NOMO-1 (cell line): Measurements from ENCODE around the gene ZC3H12C.

Experiments
- DNase-seq, 2 experiments: peaks; one replicate each; lab custom pipeline; 2025; ENCODE audit not compliant: unreplicated experiment in 2 of 2; lab: John Stamatoyannopoulos, UW

The ZC3H12C gene

DNA sequence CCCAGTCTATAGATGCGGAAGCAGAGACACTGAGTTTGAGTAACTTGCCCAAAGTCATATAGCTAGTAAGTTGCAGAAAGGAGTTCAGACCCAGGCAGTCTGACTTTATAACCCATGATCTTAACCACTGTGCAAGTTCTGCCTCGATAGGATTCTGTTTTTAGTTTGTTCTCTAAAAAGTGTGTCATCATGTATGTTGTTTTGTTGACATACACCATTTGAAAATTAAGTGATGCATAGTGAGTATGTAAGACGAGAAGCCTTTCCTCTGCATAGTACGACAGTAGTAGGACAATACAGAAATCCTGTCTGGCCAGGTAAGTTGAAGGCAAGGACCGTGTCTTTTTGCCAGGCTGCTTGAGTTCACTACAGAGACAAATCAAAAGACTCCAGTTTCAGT, 3.3 kb downstream of the ZC3H12C start:
- no peak for DNase-seq

DNA sequence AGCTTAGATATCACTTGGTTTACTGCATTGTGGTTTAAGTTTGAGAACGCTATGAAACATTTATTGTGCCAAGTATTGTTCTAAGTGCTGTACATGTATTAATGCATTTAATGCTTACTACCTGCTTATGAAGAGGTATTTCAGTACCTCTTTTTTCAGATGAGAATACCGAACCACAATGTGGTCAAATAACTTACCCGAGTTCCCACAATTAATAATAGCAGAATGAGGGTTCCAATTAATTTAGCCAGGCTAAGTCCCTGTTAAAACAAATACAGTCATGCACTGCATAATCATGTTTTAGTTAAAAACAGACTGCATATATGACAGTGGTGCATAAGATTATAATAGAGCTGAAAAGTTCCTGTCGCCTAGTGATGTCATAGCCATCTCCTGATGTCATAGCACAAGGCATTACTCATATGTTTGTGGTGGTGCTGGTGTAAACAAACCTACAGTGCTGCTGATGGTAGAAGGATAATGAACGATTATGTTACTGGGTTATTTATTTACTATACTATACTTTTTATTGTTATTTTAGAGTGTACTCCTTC, 4.3 kb downstream of the ZC3H12C start:
- no peak for DNase-seq

DNA sequence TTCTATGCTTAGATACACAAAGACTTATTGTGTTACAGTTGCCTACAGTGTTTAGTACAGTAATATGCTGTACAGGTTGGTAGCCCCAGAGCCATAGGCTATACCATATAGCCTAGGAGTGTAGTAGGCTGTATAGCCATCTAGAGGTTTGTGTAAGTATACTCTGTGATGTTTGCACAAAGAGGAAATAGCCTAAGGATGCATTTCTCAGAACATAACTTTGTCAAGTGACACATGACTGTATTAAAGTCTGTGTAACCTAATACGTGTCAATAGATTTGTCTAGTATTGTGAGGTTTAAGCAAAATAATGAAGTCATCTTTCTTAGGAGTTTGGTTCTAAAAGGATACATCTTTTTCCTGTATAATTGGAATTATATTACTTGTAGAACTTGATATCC, 5.5 kb downstream of the ZC3H12C start:
- DNase-seq: peak; percentile 24 to 41

DNA sequence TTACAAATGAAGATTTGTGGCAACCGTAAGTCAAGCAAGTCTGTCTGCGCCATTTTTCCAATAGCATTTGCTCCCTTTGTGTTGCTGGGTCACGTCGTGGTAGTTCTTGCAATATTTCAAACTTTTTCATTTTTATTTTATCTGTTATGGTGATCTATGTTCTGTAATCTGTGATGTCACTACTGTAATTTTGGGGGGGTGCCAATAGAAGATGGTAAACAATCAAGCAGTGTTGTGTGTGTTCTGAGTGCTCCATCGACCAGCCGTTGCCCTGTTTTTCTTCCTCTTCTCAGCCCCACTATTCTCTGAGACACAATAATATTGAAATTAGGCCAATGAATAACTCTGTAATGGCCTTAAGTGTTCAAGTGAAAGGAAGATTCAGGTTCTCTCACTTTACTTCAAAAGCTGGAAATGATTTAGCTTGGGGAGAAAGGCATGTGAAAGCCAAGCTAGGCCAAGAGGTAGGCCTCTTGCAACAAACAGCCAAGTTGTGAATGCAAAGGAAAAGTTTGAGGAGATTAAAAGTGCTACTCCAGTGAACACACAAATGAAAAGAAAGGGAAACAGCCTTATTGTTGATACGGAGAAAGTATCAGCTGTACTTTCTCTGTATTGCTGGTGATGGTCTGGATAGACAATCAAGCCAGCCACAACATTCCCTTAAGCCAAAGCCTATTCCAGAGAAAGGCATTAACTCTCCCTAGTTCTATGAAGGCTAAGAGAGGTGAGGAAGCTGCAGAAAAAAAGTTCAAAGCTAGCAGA, 7.5 kb downstream of the ZC3H12C start:
- no peak for DNase-seq

DNA sequence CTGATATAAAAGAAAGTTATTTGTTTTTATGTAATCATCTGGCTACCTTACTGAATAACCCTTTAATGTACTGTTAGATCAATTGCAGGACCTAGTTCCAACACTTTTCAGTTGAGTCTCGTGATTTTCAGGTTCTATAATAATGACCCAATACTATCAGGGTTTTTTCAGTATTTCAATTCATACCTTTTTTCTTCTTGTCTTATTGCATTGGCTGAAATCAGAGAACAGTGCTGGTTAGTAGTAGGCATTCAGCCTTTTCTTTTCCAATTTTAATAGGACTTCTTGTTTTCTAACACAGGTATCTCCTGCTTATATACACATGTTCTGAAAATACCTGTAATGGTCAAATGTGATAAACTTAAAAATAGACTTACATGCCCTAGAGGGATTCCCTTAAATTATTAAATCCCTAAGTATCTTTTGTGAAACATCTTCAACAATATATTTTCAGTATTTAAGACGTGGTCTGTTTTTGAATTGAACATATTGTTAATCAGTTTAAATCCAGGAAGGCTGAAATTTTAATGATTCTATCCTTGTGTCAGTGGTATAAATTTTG, 13.6 kb downstream of the ZC3H12C start:
- no peak for DNase-seq

DNA sequence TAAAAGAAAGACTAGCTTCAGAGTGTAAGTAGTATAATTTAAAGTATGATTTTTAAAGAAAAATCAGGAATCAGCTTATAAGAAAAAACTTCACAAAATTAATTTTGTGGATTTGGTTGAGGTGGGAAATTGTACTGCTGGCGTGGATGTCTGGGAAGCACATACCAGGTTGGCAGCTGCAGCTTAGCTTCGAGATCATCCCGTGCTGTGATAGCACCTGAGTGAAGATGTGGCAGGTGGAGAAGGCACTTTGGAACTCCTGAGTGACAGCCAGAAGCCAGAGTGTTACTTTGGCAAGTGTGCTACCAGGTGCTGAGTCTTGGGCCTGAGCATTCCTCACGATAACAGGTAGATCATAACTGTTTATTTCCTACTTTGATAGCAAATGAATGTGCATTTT, 17.7 kb downstream of the ZC3H12C start:
- no peak for DNase-seq

DNA sequence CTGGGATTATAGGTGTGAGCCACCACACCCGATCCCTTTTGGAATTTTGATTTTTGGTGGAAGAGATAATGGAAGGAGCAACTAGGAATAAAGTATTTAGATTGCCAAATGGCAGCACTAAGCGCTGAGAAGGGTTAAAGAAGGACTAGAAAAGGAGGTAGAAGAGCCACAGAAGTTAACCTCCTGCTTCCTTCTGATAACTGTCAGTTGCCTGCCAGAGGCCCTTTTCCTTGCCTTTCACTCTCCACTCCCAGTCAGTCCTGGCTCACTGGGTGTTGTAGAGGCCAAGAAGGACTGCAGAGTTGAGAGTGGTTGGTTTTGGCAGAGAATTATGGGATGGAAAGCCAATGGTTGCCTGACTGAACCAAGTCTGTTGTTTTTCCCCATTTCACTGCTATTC, 19.3 kb downstream of the ZC3H12C start:
- DNase-seq: no peak

DNA sequence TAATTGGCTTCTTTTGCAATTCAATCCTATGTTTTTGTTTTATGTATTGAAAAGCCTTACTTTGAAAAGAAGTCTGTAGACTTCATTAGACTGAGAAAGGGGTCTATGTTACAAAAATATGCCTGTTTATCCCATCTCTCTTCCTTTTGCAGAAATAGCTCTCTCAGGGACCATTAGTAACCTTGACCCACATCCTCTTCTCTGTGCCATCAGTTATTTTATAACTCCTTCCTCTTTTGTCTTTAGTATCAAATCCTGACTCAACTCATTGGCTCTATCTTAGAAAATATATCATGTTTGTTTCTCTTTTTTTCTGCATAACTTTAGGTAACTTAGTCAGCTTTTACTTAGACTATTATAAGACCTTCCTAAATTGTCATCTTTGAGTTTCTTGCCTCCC, 20.3 kb downstream of the ZC3H12C start:
- DNase-seq: peak; percentile 8 to 77

DNA sequence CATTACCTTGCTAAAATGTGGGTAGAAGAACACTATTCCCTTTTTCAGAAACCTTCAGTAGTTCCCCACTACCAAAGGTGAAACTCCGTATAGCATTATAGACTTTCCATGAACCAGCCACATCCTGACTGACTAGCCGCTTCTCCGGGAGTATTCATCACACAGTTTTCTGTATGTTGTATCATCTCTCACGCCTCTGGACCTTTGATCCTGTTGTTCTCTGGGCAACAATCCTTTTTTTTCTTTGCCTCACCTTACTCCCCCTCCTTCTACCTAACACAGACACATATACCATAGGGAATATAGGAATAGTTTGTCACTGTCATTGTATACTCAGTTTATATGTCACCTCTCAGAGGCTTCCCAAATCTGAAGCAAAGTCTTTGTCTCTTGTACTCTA, 20.8 kb downstream of the ZC3H12C start:
- no peak for DNase-seq

DNA sequence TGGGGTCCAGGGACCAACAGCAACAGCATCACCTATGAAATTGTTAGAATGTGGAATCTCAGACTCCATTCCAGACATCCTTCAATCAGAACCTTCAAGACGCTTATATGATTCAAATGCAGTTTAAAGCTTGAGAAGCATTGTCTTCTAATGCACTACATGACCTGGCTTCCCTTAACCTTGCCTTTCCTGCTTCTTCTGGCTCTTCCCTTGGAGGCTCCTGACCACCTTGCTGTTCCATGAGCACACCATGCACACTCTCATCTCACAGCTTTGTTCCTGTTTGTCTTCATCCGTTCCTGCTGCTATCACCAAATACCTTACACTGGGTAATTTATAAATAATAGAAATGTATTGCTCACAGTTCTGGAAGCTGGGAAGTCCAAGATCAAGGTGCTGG, 26.1 kb downstream of the ZC3H12C start:
- no peak for DNase-seq

DNA sequence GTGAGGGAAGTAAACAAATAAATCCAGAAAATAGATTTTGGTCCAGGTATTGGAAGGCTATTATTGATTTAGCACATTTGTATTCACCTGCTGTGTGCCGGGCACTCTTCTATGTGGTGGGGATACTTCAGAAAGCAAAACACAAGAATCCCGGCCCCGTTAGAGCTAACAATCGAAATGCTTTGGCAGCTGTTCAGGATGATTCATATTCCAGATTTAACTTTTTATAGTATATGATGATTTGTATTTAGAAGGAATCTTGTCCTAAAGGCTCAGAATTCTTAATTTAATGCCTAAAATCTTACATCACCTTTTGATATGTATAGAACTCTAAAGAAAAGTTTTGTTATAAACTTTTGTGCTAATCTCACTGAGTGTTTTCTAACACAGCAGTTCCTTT, 28.0 kb downstream of the ZC3H12C start:
- no peak for DNase-seq

DNA sequence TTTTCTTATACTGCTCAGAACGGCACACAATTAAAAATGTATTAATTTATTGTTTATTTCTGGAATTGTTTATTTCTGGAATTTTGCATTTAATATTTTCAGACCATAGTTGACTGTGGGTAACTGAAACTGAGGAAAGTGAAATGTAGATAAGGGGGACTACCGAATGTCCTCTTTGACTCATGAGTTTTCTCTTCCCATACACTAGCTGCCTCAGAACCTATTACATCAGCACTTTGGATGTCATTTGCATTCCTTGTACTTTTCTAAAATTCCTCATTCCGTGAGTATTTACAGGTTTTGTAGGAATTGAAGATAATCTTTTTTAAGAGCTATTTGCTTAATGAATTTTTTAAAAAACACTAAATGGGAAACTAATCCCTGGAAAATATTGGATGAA, 29.8 kb downstream of the ZC3H12C start:
- DNase-seq: no peak

DNA sequence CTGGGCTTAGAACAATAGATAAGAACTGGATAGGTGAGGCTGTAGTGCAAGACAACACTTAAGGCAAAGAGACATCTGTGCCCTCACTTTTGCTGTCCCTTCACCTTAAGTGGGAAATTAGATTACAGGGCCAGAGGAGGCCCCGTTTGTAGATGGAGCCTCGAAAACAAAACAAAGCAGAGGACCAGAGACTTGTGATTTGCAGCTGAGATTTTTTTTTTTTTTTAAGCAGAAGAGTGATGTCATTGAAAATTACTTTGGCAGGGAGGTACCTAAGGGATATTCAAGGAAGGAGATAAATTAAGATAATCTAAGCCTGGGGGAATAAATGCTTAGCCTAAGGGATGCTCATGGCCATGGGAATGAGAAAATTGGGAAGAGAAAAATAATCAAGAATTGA, 31.4 kb downstream of the ZC3H12C start:
- DNase-seq: no peak

DNA sequence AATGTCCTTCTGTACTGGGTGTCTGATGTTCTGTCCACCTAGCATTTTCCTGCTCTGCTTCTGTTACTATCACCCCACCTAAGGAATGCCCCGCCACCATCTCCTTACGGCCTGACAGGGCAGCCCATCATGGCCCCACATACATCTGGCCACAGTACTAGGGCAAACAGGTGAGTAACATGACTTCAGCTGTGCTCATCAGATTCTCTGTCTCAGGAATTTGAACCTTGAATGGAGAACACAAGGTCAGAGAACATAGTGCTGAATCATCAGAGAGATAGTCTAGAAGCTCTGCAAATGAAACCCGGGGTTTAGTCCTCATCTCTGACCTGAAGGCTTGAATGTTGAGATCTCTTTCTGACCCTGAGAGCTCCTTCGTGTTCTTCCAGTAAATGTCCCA, 32.4 kb downstream of the ZC3H12C start:
- no peak for DNase-seq

DNA sequence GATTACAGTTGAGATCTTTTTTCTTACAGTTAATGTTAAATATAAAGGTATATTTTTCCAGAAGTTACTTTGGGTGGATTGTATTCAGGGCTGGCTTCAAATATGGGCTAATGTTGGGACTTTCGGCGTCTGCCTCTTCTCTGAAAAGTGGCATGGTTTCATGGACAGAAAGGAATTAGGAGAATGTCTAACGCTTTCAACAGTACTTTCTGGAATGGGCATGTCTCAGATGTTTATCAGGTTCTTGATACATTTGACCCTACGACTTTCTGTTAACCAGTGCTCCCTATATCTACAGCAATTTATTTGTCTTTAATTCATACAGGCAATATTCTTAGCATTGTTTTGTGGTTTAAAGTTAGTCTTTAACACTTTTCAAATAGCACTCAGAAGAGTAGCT, 33.7 kb downstream of the ZC3H12C start:
- DNase-seq: no peak

DNA sequence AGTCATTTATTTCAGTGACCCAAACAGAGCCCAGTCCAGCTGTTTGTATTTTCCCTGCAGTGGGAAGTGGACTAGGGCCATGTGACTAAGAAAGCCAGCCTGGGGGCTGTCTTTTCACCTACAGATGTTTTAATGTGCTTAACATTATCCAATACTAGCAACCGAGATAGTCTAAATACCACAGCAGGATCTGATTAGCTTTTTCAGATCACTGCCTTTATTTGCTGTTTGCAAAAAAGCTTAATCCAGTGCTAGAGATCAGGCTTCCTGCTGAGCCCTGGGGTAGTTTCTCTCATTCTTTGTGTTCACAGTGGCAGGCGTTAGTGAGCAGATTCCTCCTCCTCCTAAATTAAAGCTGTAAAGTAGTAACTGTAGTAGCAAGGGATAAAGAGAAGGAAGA, 35.0 kb downstream of the ZC3H12C start:
- no peak for DNase-seq

DNA sequence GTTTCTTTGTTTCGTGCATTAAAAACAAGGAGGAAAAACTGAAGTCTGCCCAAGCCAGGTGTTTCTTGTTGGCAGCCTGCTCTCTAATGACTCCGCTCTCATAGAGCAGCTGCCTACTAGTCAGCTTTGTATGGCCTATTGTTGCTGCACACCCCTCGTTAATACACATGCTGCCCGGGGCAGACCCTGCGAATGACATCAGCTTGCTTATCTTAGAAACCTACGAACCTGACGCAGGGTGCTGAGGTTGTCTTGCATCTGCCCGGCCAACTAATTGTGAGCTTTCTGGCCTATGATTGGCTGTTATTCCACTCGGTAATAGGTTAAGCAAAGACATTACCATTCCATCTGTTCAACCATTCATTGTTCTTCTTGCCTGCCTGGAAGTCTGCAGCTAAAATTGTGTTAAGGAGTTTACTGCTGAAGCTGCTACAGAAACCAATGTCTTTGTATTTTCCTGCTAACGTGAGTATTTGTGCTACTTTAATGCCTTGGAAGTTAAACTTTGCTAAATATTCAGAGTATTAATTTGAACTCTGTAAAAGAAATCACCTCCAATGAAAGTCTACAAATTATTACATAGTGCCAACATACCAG, 37.5 kb downstream of the ZC3H12C start:
- no peak for DNase-seq

DNA sequence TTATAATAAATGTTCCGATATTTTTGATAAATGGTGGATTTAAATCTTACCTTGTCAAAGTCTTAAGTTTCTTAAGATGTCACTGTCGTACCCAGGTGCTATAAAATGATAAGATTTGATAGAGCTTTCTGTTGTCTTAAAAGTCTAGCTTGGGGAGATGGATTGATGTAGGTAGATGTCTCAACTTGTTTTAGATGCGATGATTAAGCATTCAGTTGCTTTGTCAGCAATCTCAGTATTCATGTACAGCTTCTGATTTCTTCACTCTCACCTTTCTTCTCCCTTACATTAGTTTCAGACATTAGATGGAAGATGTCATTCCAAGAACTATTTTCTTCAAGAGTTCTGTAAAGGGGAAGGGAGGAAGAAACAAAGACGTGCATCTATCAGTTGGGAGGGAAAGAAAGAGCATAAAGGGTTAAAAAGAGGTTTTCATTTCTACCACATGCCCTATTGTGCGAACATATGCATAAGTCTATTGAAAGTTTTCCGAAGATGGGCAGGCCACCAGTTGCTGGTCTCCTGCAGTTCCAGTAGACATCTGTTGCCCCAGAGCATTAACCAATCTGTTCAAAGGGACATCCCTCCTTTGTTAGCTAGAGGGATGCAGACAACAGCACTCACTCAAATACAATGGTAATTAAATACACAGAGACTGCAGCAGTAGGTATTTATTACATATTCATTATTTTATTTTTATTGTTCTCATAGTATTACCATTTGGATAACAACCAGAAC, 38.4 kb downstream of the ZC3H12C start:
- no peak for DNase-seq

DNA sequence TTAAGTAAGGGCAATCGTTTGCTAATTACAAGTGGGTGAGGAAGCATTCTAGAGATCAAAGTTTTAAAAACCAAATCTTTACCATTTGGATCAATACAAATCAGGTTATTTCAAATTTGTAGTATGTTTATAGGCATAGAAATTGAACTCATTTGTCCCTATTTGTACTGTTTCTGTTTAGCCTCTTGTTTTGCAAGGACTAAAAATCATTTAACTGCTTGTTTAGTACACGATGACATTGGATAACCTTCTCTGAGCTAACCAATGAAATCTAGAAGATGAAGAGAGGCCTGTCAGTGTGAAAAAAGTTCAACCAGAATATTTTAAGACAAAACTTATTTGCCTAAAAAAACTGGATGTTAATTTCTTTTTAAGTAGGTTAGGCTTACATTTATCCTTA, 40.0 kb downstream of the ZC3H12C start:
- no peak for DNase-seq

DNA sequence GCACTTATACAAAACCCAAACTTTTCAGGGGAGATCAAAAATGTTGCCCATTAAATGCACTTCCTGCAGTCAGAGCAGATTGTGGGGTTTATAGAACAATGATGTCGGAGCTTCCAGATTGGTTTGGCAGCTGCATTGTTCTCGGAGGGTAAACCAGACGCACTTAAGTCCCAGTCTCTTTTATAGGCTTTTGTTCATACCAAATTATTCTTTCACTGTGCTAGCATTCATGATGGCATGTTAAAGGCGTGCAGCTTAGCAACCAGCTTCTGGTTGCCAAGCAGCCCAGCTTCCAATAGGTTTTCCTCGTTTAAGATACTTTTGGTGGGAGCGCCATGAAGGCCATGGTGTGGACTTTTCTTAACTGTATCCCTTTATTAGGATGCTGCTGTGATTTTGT, 40.9 kb downstream of the ZC3H12C start:
- no peak for DNase-seq

DNA sequence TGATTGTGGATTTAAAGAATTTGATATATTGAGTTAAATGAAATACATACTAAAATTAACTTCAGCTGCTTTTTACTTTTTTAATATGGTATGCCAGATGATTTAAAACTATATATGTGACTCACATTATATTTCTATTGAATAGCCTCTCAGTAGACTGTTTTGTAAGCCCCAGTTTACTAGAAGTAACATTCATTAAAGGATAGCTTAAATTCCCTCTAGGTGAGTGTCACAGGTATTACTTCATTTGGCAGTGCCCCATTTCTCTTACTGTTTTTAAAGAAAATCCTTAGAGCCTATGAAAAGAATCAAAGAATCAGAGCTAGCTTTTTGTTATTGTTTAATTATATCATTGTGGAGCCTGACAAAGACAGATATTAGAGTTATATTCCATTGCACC, 48.6 kb downstream of the ZC3H12C start:
- DNase-seq: no peak
